ENCODE measurements around the gene HDGFL2. TPM values are rescaled to one million over a fixed set of nuclear protein-coding genes. Genes with fewer than 3 reads are reported as not detected.
A peak's percentile ranks its signal among the peaks of the same experiment; 100 is the strongest.

The HDGFL2 gene
- total RNA-seq, 1 donor from 2014 or later: 92.6 TPM

DNA sequence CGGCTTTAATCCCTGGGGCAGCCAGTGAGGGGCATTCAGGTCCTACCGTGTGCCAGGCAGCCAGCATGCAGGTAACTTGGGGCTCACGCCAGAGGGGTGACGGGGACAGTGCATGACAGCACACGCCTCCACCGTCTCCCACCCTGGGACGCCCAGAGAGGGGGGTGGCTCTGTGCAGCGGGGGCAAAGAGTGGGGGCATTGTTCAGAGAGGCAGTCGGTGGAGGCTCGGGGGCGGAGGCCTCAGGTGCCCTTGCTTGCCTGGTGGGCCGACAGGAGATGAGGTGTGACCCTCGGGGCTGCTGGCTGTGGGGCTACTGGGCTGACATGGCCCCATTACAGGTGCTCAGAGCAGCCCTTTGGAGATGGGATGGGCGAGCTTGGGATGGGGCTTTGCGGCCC, 27.8 kb downstream of the HDGFL2 start:
- H3K27me3 Mint-ChIP-seq: no peaks in the 10 kb centered on the region
- no peak overlapping the region for H3K4me3 Mint-ChIP-seq (ENCODE audit: low read depth)
- H3K36me3 Mint-ChIP-seq (ENCODE audit: insufficient read depth): peaks cover 4% of the 10 kb centered on the region
- TF ChIP-seq, protein P1, sequence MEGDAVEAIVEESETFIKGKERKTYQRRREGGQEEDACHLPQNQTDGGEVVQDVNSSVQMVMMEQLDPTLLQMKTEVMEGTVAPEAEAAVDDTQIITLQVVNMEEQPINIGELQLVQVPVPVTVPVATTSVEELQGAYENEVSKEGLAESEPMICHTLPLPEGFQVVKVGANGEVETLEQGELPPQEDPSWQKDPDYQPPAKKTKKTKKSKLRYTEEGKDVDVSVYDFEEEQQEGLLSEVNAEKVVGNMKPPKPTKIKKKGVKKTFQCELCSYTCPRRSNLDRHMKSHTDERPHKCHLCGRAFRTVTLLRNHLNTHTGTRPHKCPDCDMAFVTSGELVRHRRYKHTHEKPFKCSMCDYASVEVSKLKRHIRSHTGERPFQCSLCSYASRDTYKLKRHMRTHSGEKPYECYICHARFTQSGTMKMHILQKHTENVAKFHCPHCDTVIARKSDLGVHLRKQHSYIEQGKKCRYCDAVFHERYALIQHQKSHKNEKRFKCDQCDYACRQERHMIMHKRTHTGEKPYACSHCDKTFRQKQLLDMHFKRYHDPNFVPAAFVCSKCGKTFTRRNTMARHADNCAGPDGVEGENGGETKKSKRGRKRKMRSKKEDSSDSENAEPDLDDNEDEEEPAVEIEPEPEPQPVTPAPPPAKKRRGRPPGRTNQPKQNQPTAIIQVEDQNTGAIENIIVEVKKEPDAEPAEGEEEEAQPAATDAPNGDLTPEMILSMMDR (IDR thresholded peaks at IDR 0.05; ENCODE audit: unreplicated experiment): no peak
- H3K9me3 Mint-ChIP-seq (ENCODE audit: low read depth): no peaks in the 10 kb centered on the region
- no peaks in the 10 kb centered on the region for H3K4me1 Mint-ChIP-seq (ENCODE audit: low read depth)
- H3K27ac Mint-ChIP-seq: no peak overlapping the region
- DNase-seq (ENCODE audit: low spot score, unreplicated experiment): no peak

DNA sequence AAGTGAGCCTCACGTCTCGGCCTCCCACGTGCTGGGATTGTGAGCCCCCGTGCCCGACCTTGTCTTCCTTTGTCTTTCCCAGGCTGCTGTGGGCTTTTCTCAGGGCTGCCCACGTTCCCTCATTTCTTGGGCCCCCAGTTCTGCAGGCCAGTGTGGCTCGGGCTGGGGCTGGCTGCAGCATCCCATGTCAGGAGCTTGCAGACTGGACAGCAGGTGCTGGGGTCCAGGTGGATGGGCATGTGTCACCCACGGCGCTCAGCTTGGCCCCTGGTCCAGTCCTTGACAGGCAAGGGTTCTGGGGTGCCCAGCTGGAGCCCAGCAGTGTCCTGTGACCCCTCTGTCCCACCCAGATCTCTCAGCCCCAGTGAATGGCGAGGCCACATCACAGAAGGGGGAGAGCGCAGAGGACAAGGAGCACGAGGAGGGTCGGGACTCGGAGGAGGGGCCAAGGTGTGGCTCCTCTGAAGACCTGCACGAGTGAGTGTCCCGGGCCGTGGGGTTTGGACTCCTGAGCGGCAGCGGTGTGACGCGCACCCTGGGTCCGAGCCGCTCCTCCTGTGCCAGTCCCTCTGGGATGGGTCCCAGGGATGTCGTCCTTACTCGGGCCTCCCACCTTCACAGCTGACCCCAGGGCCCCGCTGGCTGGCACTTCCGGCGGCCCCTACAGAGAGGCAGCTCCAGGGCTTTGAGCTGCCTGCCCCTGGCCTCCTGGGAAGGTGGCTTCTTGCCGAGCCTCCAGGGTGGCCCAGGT, 28.9 kb downstream of the HDGFL2 start:
- H3K4me1 Mint-ChIP-seq (ENCODE audit: low read depth): no peaks in the 10 kb centered on the region
- no peak overlapping the region for H3K4me3 Mint-ChIP-seq (ENCODE audit: low read depth)
- no peaks in the 10 kb centered on the region for H3K27me3 Mint-ChIP-seq
- peaks cover 9% of the 10 kb centered on the region for H3K36me3 Mint-ChIP-seq (ENCODE audit: insufficient read depth)
- H3K9me3 Mint-ChIP-seq (ENCODE audit: low read depth): no peaks in the 10 kb centered on the region
- TF ChIP-seq, protein P1 (IDR thresholded peaks at IDR 0.05; ENCODE audit: unreplicated experiment): no peak
- DNase-seq (ENCODE audit: low spot score, unreplicated experiment): no peak
- peak overlapping the region; percentile 52 for H3K27ac Mint-ChIP-seq

DNA sequence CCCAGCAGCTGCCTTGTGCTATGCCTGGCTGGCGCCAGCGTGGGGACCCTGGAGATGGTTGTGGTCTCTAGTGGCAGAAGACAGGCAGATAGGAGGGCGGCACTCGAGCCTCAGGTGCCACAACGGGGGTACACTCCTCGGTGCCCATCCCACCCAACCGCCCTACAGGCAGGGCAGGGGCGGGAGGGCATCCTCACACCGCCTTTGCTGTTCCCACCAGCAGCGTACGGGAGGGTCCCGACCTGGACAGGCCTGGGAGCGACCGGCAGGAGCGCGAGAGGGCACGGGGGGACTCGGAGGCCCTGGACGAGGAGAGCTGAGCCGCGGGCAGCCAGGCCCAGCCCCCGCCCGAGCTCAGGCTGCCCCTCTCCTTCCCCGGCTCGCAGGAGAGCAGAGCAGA, 29.6 kb downstream of the HDGFL2 start:
- Mint-ChIP-seq H3K9me3 (ENCODE audit: low read depth) (no peaks in the 10 kb centered on the region), H3K4me1 (ENCODE audit: low read depth) (no peaks in the 10 kb centered on the region), H3K27ac (no peak overlapping the region), H3K36me3 (ENCODE audit: insufficient read depth) (peaks cover 15% of the 10 kb centered on the region), H3K4me3 (ENCODE audit: low read depth) (no peak overlapping the region), H3K27me3 (no peaks in the 10 kb centered on the region)
- no peak for DNase-seq (ENCODE audit: low spot score, unreplicated experiment)
- TF ChIP-seq, protein P1 (IDR thresholded peaks at IDR 0.05; ENCODE audit: unreplicated experiment): no peak

GRCh38 chr19:4502282-4503131, 30.4 kb downstream of the HDGFL2 start:
- H3K4me1 Mint-ChIP-seq (ENCODE audit: low read depth): no peaks in the 10 kb centered on the region
- H3K36me3 Mint-ChIP-seq (ENCODE audit: insufficient read depth): peaks cover 16% of the 10 kb centered on the region
- no peaks in the 10 kb centered on the region for H3K27me3 Mint-ChIP-seq
- no peak for DNase-seq (ENCODE audit: low spot score, unreplicated experiment)
- no peak overlapping the region for H3K27ac Mint-ChIP-seq
- TF ChIP-seq, protein P1 (IDR thresholded peaks at IDR 0.05; ENCODE audit: unreplicated experiment): no peak
- no peaks in the 10 kb centered on the region for H3K9me3 Mint-ChIP-seq (ENCODE audit: low read depth)
- no peak overlapping the region for H3K4me3 Mint-ChIP-seq (ENCODE audit: low read depth)

DNA sequence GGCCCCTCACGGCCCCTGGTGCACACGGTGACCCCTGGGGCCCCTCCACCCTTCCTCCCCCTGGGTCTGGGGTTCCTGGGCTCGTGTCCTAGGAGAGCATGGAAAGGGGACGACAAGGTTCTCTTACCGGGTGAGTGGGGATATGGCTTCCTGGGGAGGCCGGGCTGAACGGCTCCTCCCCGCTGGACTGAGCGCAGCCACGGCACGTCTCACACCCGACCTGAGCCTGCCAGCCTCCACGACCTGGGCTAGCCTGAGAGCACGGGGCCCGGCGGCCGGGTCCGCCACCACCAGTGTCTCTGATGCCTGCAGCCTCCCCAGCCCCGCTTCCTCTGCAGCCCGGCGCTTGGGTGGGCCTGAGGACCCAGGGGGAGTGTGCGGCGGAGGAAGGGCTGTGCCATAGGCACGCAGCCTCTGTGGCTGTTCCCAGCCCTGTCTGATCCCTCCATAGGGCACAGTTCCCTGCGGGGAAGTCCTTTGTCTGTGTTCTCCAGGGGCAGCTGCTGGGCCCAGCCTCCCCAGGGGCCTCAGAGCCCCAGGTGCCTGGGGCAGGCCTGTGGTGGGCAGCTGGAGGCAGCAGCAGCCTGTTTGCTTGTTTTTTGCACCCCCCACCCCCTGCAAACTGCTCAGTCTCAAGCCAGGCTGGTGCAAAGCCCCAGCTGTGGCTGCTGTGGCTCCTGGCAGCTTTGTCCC, 31.2 kb downstream of the HDGFL2 start:
- no peaks in the 10 kb centered on the region for H3K27me3 Mint-ChIP-seq
- H3K36me3 Mint-ChIP-seq (ENCODE audit: insufficient read depth): peaks cover 16% of the 10 kb centered on the region
- no peaks in the 10 kb centered on the region for H3K9me3 Mint-ChIP-seq (ENCODE audit: low read depth)
- no peak overlapping the region for H3K4me3 Mint-ChIP-seq (ENCODE audit: low read depth)
- TF ChIP-seq, protein P1 (IDR thresholded peaks at IDR 0.05; ENCODE audit: unreplicated experiment): no peak
- no peaks in the 10 kb centered on the region for H3K4me1 Mint-ChIP-seq (ENCODE audit: low read depth)
- H3K27ac Mint-ChIP-seq: no peak overlapping the region
- no peak for DNase-seq (ENCODE audit: low spot score, unreplicated experiment)
